ENCODE data around the gene ATP5F1D.

Gene ATP5F1D

DNA sequence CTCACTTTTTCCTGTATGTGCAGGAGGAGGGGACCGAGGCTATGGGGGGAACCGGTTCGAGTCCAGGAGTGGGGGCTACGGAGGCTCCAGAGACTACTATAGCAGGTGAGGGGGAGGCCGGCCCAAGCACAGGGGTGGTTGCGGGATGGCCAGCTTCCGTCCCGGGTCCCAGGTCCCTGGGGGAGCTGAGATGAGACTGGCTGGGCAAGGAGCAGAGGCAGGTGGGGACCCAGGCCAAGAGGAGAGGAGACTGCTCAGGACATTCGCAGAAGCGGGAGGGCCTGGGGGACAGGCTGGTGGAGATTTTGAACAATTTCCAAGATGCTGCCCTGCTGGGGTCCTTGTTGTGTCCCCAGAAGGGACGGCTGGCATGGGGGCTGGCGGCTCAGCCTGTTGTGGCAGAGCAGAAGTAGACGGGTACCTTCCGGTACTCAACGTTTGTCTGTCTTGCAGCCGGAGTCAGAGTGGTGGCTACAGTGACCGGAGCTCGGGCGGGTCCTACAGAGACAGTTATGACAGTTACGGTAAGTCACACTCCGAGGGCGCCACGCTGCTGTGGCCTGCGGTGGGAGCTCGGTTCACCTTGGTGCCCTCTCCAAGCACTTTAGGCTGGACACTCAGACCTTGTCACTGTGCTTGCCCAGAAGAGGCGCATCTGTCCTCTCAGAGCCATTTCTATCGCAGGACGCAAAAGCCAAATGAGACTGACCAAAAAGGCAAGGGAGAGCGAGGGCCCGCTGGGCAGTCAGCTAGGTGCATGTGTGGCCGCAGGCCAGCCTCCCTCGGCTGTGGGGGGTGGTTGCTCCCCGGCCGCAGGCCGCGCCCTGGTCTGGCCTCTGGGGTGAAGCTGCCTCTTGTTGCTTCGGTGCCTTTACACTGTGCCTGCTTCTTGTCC, 30.2 kb downstream of the ATP5F1D start:
- no peak for DNase-seq

- no peak for DNase-seq
Measured at GRCh38 chr19:1272423-1273262, 31.1 kb downstream of the ATP5F1D start.

- DNase-seq = peak; percentile 41 to 53
Measured at GRCh38 chr19:1273263-1274041, 31.9 kb downstream of the ATP5F1D start.

- DNase-seq = no peak
Measured at GRCh38 chr19:1274081-1274851, 32.7 kb downstream of the ATP5F1D start.

- no peak for DNase-seq
Measured at GRCh38 chr19:1274852-1275259, 33.3 kb downstream of the ATP5F1D start.

- DNase-seq = peak; percentile 94 to 95
Measured at GRCh38 chr19:1275260-1275975, 33.9 kb downstream of the ATP5F1D start, which contains the start of gene FAM174C. Gene FAM174C (plus strand): TSS chr19:1275530. CDS start chr19:1275550, 20 bp downstream.

DNA sequence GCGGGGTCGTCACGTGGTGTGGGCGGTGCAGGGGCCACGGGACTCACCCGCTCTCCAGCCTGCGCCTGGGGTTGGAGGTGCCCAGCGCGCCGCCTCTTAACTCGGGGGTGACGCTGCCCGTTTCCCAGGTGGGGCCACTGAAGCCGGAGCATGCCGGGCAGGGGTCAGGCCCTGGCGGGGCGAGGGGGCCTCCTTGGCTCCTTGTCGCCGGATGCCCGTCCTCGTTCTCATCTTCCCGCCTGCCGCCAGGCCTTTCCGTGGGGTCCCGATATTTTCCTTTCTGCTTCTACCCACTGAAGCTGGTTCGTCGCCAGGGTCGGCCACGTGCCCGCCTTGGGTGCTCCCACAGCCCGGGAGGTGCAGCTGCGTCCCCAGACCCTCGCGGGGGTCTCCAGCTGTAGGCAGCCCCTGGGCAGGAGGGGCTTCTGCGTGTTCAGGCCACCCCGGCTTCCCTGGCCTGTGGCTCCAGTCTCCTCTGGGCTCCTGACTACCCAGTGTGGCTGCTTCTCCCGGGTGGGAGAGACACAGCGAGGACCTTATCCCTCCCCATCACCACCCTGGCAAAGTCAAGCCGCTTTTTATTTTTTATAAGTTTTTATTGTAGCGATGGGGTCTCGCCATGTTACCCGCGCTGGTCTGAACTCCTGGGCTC, 34.6 kb downstream of the ATP5F1D start:
- DNase-seq = no peak

- DNase-seq = no peak
Measured at GRCh38 chr19:1276628-1277022, 35.1 kb downstream of the ATP5F1D start.

- no peak for DNase-seq
Measured at GRCh38 chr19:1277061-1277460, 35.5 kb downstream of the ATP5F1D start.

GRCh38 chr19:1278074-1278473, 36.5 kb downstream of the ATP5F1D start:
- no peak for DNase-seq

GRCh38 chr19:1278713-1279660, 37.4 kb downstream of the ATP5F1D start:
- DNase-seq = no peak

GRCh38 chr19:1279782-1280341, 38.3 kb downstream of the ATP5F1D start:
- peak; percentile 62 to 94 for DNase-seq

DNA sequence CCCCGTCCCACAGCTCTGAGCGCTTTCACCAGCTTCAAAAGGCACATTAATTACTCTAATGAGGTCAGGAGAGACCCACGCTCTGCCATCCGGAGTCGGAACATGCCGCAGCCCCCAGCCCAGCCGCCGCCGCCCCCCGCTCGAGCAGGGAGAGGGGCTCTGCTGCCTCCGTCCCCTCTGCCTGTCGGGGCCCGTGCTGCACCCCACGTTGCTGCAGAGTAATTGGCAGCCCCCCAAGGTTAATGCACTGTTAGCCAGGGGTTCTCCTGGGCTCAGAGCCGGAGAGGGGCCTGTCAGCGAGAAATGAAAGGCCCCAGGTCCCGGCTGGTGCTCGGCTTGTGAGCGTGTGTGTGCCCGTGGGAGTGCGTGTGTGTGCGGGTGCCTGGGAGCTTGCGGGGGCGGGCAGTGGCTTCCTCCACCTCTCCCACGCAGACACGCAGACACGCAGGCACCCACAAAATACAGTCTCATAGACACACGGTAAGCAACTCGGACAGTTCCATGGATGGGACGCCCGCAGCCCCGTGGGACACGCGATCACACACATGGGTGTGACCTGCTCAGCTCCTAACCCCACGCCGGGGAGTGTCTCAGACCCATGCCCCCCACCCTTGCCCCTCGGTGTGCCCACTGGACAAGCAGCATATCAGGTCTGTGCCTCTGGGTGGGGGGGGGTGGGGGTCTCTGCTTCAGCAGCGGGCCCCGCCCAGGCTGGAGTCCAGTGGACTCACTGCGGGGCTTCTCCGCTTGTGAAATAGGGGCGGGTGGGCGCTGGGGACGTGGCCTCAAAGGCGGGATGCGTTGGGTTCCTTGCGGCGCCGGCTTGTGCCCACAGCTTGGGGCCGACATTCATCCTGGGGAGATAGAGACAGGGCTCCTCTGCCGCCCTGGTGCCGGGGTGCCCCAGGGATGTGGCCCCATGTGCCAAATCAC, 39.4 kb downstream of the ATP5F1D start:
- no peak for DNase-seq

DNA sequence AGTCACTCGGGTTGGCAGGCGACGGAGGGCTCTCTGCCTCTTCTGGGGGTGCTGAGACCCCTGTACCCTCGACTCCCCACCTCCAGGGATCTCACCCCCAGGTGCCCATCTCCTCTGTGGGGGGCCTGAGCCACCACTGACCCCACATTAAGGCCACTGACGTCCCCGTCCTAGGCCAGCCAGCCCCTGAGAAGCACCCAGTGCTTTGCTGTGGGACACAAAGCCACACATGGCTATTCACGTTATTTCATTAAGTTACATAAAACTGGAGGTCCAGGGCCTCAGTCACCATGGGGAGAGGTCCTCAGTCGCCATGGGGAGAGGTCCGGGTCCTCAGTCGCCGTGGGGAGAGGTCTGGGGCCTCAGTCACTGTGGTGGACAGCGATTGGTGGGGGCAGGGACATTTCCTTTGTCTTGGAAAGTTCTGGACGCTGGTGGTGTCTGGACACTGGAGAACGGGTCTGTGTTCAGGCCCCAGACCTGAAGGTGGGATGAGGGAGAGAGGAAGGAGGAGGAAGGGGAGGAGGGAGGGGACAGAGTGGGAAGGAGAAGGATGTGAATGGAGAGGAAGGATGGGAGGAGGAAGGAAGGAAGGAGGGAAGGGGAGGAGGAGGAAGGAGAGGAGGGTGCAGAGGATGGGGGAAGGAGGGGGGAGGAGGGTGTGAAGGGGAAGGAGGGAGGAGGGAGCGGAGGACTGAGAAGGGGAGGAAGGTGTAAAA, 40.2 kb downstream of the ATP5F1D start:
- DNase-seq = no peak

- DNase-seq = no peak
Measured at GRCh38 chr19:1282588-1283206, 41.1 kb downstream of the ATP5F1D start.

DNA sequence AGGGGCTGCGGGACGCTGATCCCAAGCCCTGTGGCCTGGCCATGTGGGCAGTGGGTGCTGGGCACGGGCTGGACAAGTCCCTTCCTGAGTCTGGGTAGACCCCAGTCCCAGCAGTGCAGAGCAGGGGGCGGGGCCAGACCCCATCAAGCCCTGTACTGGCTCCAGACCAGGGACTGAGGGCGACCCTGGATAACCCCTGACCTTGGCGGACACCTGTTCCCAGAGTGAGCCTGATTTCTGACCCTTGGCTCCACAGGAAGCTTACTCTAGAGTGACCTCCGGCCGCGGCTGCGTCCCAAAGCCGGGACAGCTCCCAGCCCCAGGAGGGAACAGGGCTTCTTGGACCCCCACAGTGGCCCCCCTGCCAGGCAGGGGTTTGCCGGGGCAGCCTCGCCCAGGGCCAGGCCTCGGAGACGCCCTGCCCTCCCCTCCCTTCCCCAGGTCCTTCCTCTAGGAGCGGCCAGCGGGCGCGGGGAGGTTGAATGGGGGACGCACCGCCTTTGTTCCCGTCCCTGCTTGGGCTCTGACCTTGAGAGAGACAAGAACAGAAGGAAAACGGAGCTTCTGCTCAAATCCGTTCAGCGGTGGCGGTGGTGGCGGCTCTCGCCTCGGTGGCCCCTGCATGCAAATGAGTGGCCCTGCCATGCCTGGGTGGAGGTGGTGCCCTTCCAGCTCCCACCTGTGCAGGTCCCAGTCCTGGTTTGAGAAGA, 41.8 kb downstream of the ATP5F1D start:
- no peak for DNase-seq

All from inflammatory macrophage treated with lipopolysaccharide for 1 hour (primary cell).